Activated naive CD8-positive, alpha-beta T cell treated with anti-CD3 and anti-CD28 coated beads, Interleukin-2, amount 50 U/mL, for 16 hours (primary cell): ENCODE results near the gene LRP5.
"Not testable (repeated sequence)": the region's sequence is repeated elsewhere in the genome, so short reads cannot be mapped to it uniquely, and the experiment has no call there.

Experiments used
- DNase-seq: peaks from one replicate; pipeline ENCODE4 v3.0.0-alpha.2; 2020; ENCODE audit warnings: low read depth, low spot score

The LRP5 gene

GRCh38 chr11:68440224-68440623, 127.8 kb downstream of the LRP5 start:
- DNase-seq: no peak

GRCh38 chr11:68441466-68442230, 129.3 kb downstream of the LRP5 start:
- DNase-seq: no peak

- no peak for DNase-seq
These were observed 130.0 kb downstream of the LRP5 start for GRCh38 chr11:68442433-68442832.

- no peak for DNase-seq
These were observed 132.2 kb downstream of the LRP5 start for GRCh38 chr11:68444566-68444965.

- no peak for DNase-seq
These were observed 133.2 kb downstream of the LRP5 start for GRCh38 chr11:68445531-68446035.

GRCh38 chr11:68446046-68446725, 133.8 kb downstream of the LRP5 start:
- DNase-seq: no peak

- DNase-seq: peak; percentile 41
These were observed 134.8 kb downstream of the LRP5 start for GRCh38 chr11:68447015-68447801.

GRCh38 chr11:68447914-68448313, 135.5 kb downstream of the LRP5 start:
- DNase-seq: not testable (repeated sequence)

- no peak for DNase-seq
These were observed 136.2 kb downstream of the LRP5 start for GRCh38 chr11:68448604-68449011.

- DNase-seq: no peak
These were observed 137.6 kb downstream of the LRP5 start for GRCh38 chr11:68449951-68450350.

GRCh38 chr11:68450711-68451110, 138.3 kb downstream of the LRP5 start:
- no peak for DNase-seq

- DNase-seq: no peak
These were observed 142.4 kb downstream of the LRP5 start for GRCh38 chr11:68454767-68455166.

GRCh38 chr11:68455485-68455884, 143.1 kb downstream of the LRP5 start:
- DNase-seq: no peak

GRCh38 chr11:68457216-68457897, 145.0 kb downstream of the LRP5 start:
- DNase-seq: no peak

- DNase-seq: no peak
These were observed 145.5 kb downstream of the LRP5 start for GRCh38 chr11:68457898-68458249.

GRCh38 chr11:68458340-68458739, 145.9 kb downstream of the LRP5 start:
- DNase-seq: not testable (repeated sequence)

- DNase-seq: peak; percentile 93
These were observed 147.7 kb downstream of the LRP5 start for GRCh38 chr11:68459886-68460740.

GRCh38 chr11:68460741-68461574, 148.6 kb downstream of the LRP5 start, which contains the start of gene PPP6R3:
Gene PPP6R3 (plus strand): TSS chr11:68460752. CDS start chr11:68537665, 76,913 bp downstream.
- no peak for DNase-seq

- DNase-seq: no peak
These were observed 149.2 kb downstream of the LRP5 start for GRCh38 chr11:68461575-68461917.

- DNase-seq: no peak
These were observed 151.3 kb downstream of the LRP5 start for GRCh38 chr11:68463714-68464113.
